H9 (cell line): ENCODE data around the gene CFI. TPM values are rescaled to one million over a fixed set of nuclear protein-coding genes. Genes with fewer than 3 reads are reported as not detected.

Experiments used
- DNase-seq: peaks from one replicate; pipeline ENCODE4 v3.0.0-alpha.2; 2017
- H2AFZ ChIP-seq: one replicate; pipeline ENCODE4 v1.6.1; 2013; ENCODE audit warnings: mild to moderate bottlenecking, low read length, control low read depth, moderate library complexity
- H2AK5ac ChIP-seq: 2 replicates; pipeline ENCODE4 v1.6.1; 2013; ENCODE audit warnings: low read length, control low read depth, mixed read lengths; ENCODE audit not compliant: insufficient read length
- H2BK120ac ChIP-seq: one replicate; pipeline ENCODE4 v1.6.1; 2013; ENCODE audit warnings: low read depth, mild to moderate bottlenecking, low read length, control low read depth, inconsistent platforms; ENCODE audit not compliant: poor library complexity, severe bottlenecking
- H2BK12ac ChIP-seq: 2 replicates; pipeline ENCODE4 v1.6.1; 2013; ENCODE audit warnings: low read length, control low read depth, mixed read lengths, low read depth; ENCODE audit not compliant: insufficient read length
- H2BK15ac ChIP-seq: 2 replicates; pipeline ENCODE4 v1.6.1; 2013; ENCODE audit warnings: low read depth, low read length, control low read depth
- H2BK20ac ChIP-seq: one replicate; pipeline ENCODE4 v1.6.1; 2013; ENCODE audit warnings: low read depth, mild to moderate bottlenecking, low read length, control low read depth, inconsistent platforms; ENCODE audit not compliant: poor library complexity, severe bottlenecking
- H2BK5ac ChIP-seq: 2 replicates; pipeline ENCODE4 v1.6.1; 2013; ENCODE audit warnings: low read length, control low read depth, mixed read lengths; ENCODE audit not compliant: insufficient read length
- H3K14ac ChIP-seq: 2 replicates; pipeline ENCODE4 v1.6.1; 2013; ENCODE audit warnings: low read length, control low read depth; ENCODE audit not compliant: insufficient read depth
- H3K18ac ChIP-seq: 2 replicates; pipeline ENCODE4 v1.6.1; 2013; ENCODE audit warnings: low read depth, mild to moderate bottlenecking, mixed read lengths, low read length, control low read depth; ENCODE audit not compliant: insufficient read length
- H3K23ac ChIP-seq: 2 replicates; pipeline ENCODE4 v1.6.1; 2013; ENCODE audit warnings: low read length, control low read depth, mixed read lengths, low read depth; ENCODE audit not compliant: insufficient read length
- H3K23me2 ChIP-seq: 2 replicates; pipeline ENCODE4 v1.6.1; 2013; ENCODE audit warnings: low read depth, mild to moderate bottlenecking, mixed read lengths, low read length, control low read depth; ENCODE audit not compliant: insufficient read length, poor library complexity, severe bottlenecking
- H3K27ac ChIP-seq: 2 replicates; pipeline ENCODE4 v1.5.1; 2013; ENCODE audit warnings: low read length, control low read depth, mixed read lengths, low read depth; ENCODE audit not compliant: insufficient read length
- H3K27me3 ChIP-seq: 2 replicates; pipeline ENCODE4 v1.6.1; 2013; ENCODE audit warnings: low read length, control low read depth, inconsistent platforms; ENCODE audit not compliant: insufficient read depth
- H3K4ac ChIP-seq: 2 replicates; pipeline ENCODE4 v1.6.1; 2013; ENCODE audit warnings: low read depth, mild to moderate bottlenecking, control low read depth, inconsistent platforms, low read length, moderate library complexity
- H3K4me1 ChIP-seq: 2 replicates; pipeline ENCODE4 v1.6.1; 2013; ENCODE audit warnings: low read length, control low read depth, inconsistent platforms; ENCODE audit not compliant: insufficient read depth
- H3K4me2 ChIP-seq: 2 replicates; pipeline ENCODE4 v1.6.1; 2013; ENCODE audit warnings: low read length, control low read depth, mixed read lengths; ENCODE audit not compliant: insufficient read length, insufficient read depth
- H3K56ac ChIP-seq: 2 replicates; pipeline ENCODE4 v1.6.1; 2013; ENCODE audit warnings: low read depth, mild to moderate bottlenecking, mixed read lengths, low read length, control low read depth; ENCODE audit not compliant: insufficient read length
- H3K79me1 ChIP-seq: 2 replicates; pipeline ENCODE4 v1.6.1; 2013; ENCODE audit warnings: low read depth, mild to moderate bottlenecking, moderate library complexity, low read length, control low read depth, inconsistent platforms; ENCODE audit not compliant: insufficient read depth, poor library complexity, severe bottlenecking
- H3K79me2 ChIP-seq: 2 replicates; pipeline ENCODE4 v1.6.1; 2013; ENCODE audit warnings: low read length, control low read depth, inconsistent platforms; ENCODE audit not compliant: insufficient read depth
- H3K9ac ChIP-seq: 2 replicates; pipeline ENCODE4 v1.6.1; 2013; ENCODE audit warnings: low read length, control low read depth, mixed read lengths; ENCODE audit not compliant: insufficient read length; ENCODE audit errors: extremely low read depth
- H3K9me3 ChIP-seq: one replicate; pipeline ENCODE4 v1.6.1; 2013; ENCODE audit warnings: low read depth, low read length, inconsistent platforms; ENCODE audit not compliant: control insufficient read depth
- H3T11ph ChIP-seq: one replicate; pipeline ENCODE4 v1.6.1; 2013; ENCODE audit warnings: mild to moderate bottlenecking, low read length, control low read depth, inconsistent platforms
- H4K20me1 ChIP-seq: one replicate; pipeline ENCODE4 v1.6.1; 2013; ENCODE audit not compliant: control insufficient read depth, insufficient read length, insufficient read depth
- H4K5ac ChIP-seq: 2 replicates; pipeline ENCODE4 v1.6.1; 2013; ENCODE audit warnings: low read depth, mild to moderate bottlenecking, mixed read lengths, low read length, control low read depth; ENCODE audit not compliant: insufficient read length
- H4K8ac ChIP-seq: replicated peaks from 2 replicates; pipeline ENCODE4 v1.6.1; 2013; ENCODE audit warnings: low read length, control low read depth, mixed read lengths, low read depth; ENCODE audit not compliant: insufficient read length
- H4K91ac ChIP-seq: 2 replicates; pipeline ENCODE4 v1.6.1; 2013; ENCODE audit warnings: low read depth, mild to moderate bottlenecking, moderate library complexity, mixed read lengths, low read length, control low read depth; ENCODE audit not compliant: insufficient read length
- H3K27ac Mint-ChIP-seq, 3 experiments: 2 replicates in 2 of 3; 3 replicates in 1 of 3; pipeline ENCODE4 v1.8.0; 2020 to 2021; ENCODE audit warnings: mixed read lengths in 3 of 3, mild to moderate bottlenecking in 1 of 3, moderate library complexity in 1 of 3
- H3K27me3 Mint-ChIP-seq: 2 replicates; pipeline ENCODE4 v1.8.0; 2021; ENCODE audit warnings: low read depth, mild to moderate bottlenecking, moderate library complexity, mixed read lengths
- H3K36me3 Mint-ChIP-seq, 3 experiments: 2 replicates in 2 of 3; 3 replicates in 1 of 3; pipeline ENCODE4 v1.8.0; 2020 to 2021; ENCODE audit warnings: low read depth in 3 of 3, mixed read lengths in 3 of 3; ENCODE audit not compliant: insufficient read depth in 1 of 3
- H3K4me1 Mint-ChIP-seq, 2 experiments: 2 replicates each; pipeline ENCODE4 v1.8.0; 2020; ENCODE audit warnings: mixed read lengths in 2 of 2
- H3K4me3 Mint-ChIP-seq, 2 experiments: 2 replicates in 1 of 2; 3 replicates in 1 of 2; pipeline ENCODE4 v1.8.0; 2020 to 2021; ENCODE audit warnings: mild to moderate bottlenecking in 2 of 2, mixed read lengths in 2 of 2, moderate library complexity in 1 of 2
- H3K9me3 Mint-ChIP-seq, 2 experiments: 2 replicates in 1 of 2; 3 replicates in 1 of 2; pipeline ENCODE4 v1.8.0; 2020; ENCODE audit warnings: mild to moderate bottlenecking in 2 of 2, mixed read lengths in 2 of 2, moderate library complexity in 1 of 2
- WGBS: extraction: QIAGEN DNeasy Blood & Tissue Kit; methylation state at CpG from one replicate; pipeline ENCODE4 v1.1.7; 2013; ENCODE audit warnings: missing lambda C conversion rate, low lambda C conversion rate, mixed read lengths; ENCODE audit not compliant: insufficient read length; ENCODE audit errors: extremely low coverage; 5-methylcytosine and 5-hydroxymethylcytosine counted together
- total RNA-seq: library from RNA; stranded (reverse); gene quantifications from 2 replicates; pipeline ENCODE4 v1.2.1, GENCODE V29; 2021
- TF ChIP-seq, protein P1 (sequence below): fragments of 200-600 bp; sonication (generic); conservative IDR thresholded peaks from 3 replicates; pipeline ENCODE4 v1.8.0; 2021; ENCODE audit warnings: antibody characterized with exemption, mild to moderate bottlenecking

The CFI gene
- total RNA-seq, 1 experiment from 2014 or later, result not detected

DNA sequence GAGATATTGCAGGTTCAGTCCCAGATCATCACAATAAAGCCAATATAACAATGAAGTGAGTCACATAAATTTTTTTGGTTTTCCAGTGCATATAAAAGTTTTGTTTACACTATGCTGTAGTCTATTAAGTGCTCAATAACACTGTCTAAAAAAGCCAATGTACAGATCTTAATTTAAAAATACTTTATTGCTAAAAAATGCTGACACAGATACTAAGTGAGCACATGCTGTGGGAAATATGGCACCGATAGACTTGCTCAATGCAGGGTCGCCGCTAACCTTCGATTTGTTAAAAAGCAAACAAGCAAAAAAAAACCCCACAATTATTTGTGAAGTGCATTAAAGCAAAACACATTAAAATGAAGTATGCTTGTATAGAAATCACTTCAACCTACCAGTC lies 82.2 kb downstream of the CFI start:
- no peak overlapping the region for H2BK15ac ChIP-seq
- H3K9ac ChIP-seq, result no peak overlapping the region
- no peak for DNase-seq
- H4K5ac ChIP-seq, result no peak overlapping the region
- no peak overlapping the region for H3K18ac ChIP-seq
- H3K23me2 ChIP-seq, result no peaks in the 10 kb centered on the region
- WGBS, result no CpG with 5 or more reads among the region's 4 CpGs
- no peak overlapping the region for H2BK12ac ChIP-seq
- H3K14ac ChIP-seq, result no peak overlapping the region
- H3K9me3 ChIP-seq, result no peaks in the 10 kb centered on the region
- H3K4ac ChIP-seq, result no peak overlapping the region
- H2BK120ac ChIP-seq, result no peak overlapping the region
- H3K4me2 ChIP-seq, result no peak overlapping the region
- H3T11ph ChIP-seq, result no peak overlapping the region
- H3K27ac Mint-ChIP-seq, result no peak overlapping the region
- H2AFZ ChIP-seq, result no peak overlapping the region
- H2AK5ac ChIP-seq, result no peak overlapping the region
- H3K36me3 Mint-ChIP-seq, result peaks cover 14 to 34% (median 33%) of the 10 kb centered on the region in 3 experiments; a peak in 6 of 7 replicates
- no peak overlapping the region for H3K27ac ChIP-seq
- H3K4me1 Mint-ChIP-seq, result no peaks in the 10 kb centered on the region
- H3K27me3 ChIP-seq, result no peaks in the 10 kb centered on the region
- no peaks in the 10 kb centered on the region for H3K9me3 Mint-ChIP-seq
- TF ChIP-seq, protein P1, sequence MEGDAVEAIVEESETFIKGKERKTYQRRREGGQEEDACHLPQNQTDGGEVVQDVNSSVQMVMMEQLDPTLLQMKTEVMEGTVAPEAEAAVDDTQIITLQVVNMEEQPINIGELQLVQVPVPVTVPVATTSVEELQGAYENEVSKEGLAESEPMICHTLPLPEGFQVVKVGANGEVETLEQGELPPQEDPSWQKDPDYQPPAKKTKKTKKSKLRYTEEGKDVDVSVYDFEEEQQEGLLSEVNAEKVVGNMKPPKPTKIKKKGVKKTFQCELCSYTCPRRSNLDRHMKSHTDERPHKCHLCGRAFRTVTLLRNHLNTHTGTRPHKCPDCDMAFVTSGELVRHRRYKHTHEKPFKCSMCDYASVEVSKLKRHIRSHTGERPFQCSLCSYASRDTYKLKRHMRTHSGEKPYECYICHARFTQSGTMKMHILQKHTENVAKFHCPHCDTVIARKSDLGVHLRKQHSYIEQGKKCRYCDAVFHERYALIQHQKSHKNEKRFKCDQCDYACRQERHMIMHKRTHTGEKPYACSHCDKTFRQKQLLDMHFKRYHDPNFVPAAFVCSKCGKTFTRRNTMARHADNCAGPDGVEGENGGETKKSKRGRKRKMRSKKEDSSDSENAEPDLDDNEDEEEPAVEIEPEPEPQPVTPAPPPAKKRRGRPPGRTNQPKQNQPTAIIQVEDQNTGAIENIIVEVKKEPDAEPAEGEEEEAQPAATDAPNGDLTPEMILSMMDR, result no peak
- H3K56ac ChIP-seq, result no peak overlapping the region
- no peaks in the 10 kb centered on the region for H3K27me3 Mint-ChIP-seq
- no peak overlapping the region for H4K91ac ChIP-seq
- H3K4me3 Mint-ChIP-seq, result no peak overlapping the region
- H3K79me2 ChIP-seq, result peaks cover 8% of the 10 kb centered on the region; the same call in 1 of the 2 replicates
- H3K23ac ChIP-seq, result no peak overlapping the region
- H4K8ac ChIP-seq, result no peak overlapping the region
- no peak overlapping the region for H2BK20ac ChIP-seq
- no peaks in the 10 kb centered on the region for H3K4me1 ChIP-seq
- peaks cover 2% of the 10 kb centered on the region for H3K79me1 ChIP-seq
- H4K20me1 ChIP-seq, result no peaks in the 10 kb centered on the region
- H2BK5ac ChIP-seq, result no peak overlapping the region
